Trophoblast cell (in vitro differentiated cells and primary cell): Measurements from ENCODE around the gene TOB1.
"Not testable (repeated sequence)": the region's sequence is repeated elsewhere in the genome, so short reads cannot be mapped to it uniquely, and the experiment has no call there.

Experiments used
- DNase-seq, 2 donors: peaks; one replicate each; pipeline ENCODE4 v3.0.0-alpha.2; 2016
- H2AFZ ChIP-seq: 2 replicates; pipeline ENCODE4 v1.6.1; 2013; ENCODE audit warnings: low read length, moderate library complexity, mild to moderate bottlenecking; ENCODE audit not compliant: insufficient read depth, poor library complexity
- H2AK5ac ChIP-seq: 2 replicates; pipeline ENCODE4 v1.6.1; 2013; ENCODE audit warnings: mild to moderate bottlenecking, low read length
- H2BK120ac ChIP-seq: 2 replicates; pipeline ENCODE4 v1.6.1; 2013; ENCODE audit warnings: low read length, mild to moderate bottlenecking, moderate library complexity; ENCODE audit not compliant: insufficient read depth, poor library complexity
- H2BK12ac ChIP-seq: 2 replicates; pipeline ENCODE4 v1.6.1; 2013; ENCODE audit warnings: mild to moderate bottlenecking, low read length, moderate library complexity
- H2BK5ac ChIP-seq: 2 replicates; pipeline ENCODE4 v1.6.1; 2013; ENCODE audit warnings: low read length, low read depth, moderate library complexity, mild to moderate bottlenecking; ENCODE audit not compliant: poor library complexity
- H3K14ac ChIP-seq: 2 replicates; pipeline ENCODE4 v1.6.1; 2013; ENCODE audit warnings: mild to moderate bottlenecking, low read length
- H3K18ac ChIP-seq: 2 replicates; pipeline ENCODE4 v1.6.1; 2013; ENCODE audit warnings: mild to moderate bottlenecking, low read length
- H3K23ac ChIP-seq: 2 replicates; pipeline ENCODE4 v1.6.1; 2013; ENCODE audit warnings: low read length
- H3K27ac ChIP-seq: 2 replicates; pipeline ENCODE4 v1.5.1; 2013; ENCODE audit warnings: low read depth, mild to moderate bottlenecking, inconsistent platforms, low read length, moderate library complexity
- H3K27me3 ChIP-seq: 2 replicates; pipeline ENCODE4 v1.6.1; 2013; ENCODE audit warnings: inconsistent platforms, mild to moderate bottlenecking, low read length, moderate library complexity; ENCODE audit not compliant: insufficient read depth
- H3K36me3 ChIP-seq, 2 experiments: 1 replicate in 1 of 2; 2 replicates in 1 of 2; pipeline ENCODE4 v1.6.1; 2013; ENCODE audit warnings: low read length in 2 of 2, mild to moderate bottlenecking in 2 of 2, moderate library complexity in 1 of 2; ENCODE audit not compliant: insufficient read depth in 2 of 2, control insufficient read depth in 1 of 2
- H3K4ac ChIP-seq: 2 replicates; pipeline ENCODE4 v1.6.1; 2013; ENCODE audit warnings: low read depth, mild to moderate bottlenecking, low read length, moderate library complexity
- H3K4me1 ChIP-seq, 2 experiments: 1 replicate in 1 of 2; 2 replicates in 1 of 2; pipeline ENCODE4 v1.6.1; 2013; ENCODE audit warnings: low read length in 2 of 2, mild to moderate bottlenecking in 2 of 2, moderate library complexity in 1 of 2; ENCODE audit not compliant: insufficient read depth in 2 of 2, control insufficient read depth in 1 of 2
- H3K4me2 ChIP-seq: 2 replicates; pipeline ENCODE4 v1.6.1; 2013; ENCODE audit warnings: inconsistent platforms, mild to moderate bottlenecking, low read length, moderate library complexity
- H3K4me3 ChIP-seq: 2 replicates; pipeline ENCODE4 v1.5.1; 2013; ENCODE audit warnings: mild to moderate bottlenecking, low read depth, low read length, inconsistent platforms
- H3K79me1 ChIP-seq: one replicate; pipeline ENCODE4 v1.6.1; 2013; ENCODE audit warnings: low read length
- H3K79me2 ChIP-seq: 2 replicates; pipeline ENCODE4 v1.6.1; 2013; ENCODE audit warnings: low read length, mild to moderate bottlenecking; ENCODE audit not compliant: control insufficient read depth, insufficient read depth, poor library complexity
- H3K9ac ChIP-seq: 2 replicates; pipeline ENCODE4 v1.6.1; 2013; ENCODE audit warnings: mild to moderate bottlenecking, low read length
- H3K9me3 ChIP-seq: 2 replicates; pipeline ENCODE4 v1.6.1; 2013; ENCODE audit warnings: low read depth, mild to moderate bottlenecking, control low read depth, inconsistent platforms, low read length; ENCODE audit not compliant: insufficient read depth
- H4K12ac ChIP-seq: 2 replicates; pipeline ENCODE4 v1.6.1; 2013; ENCODE audit warnings: low read depth, mild to moderate bottlenecking, low read length, moderate library complexity
- H4K8ac ChIP-seq: 2 replicates; pipeline ENCODE4 v1.6.1; 2013; ENCODE audit warnings: low read depth, mild to moderate bottlenecking, low read length, moderate library complexity
- H4K91ac ChIP-seq: one replicate; pipeline ENCODE4 v1.6.1; 2013; ENCODE audit warnings: low read depth, mild to moderate bottlenecking, low read length, moderate library complexity
- WGBS: extraction: QIAGEN DNeasy Blood & Tissue Kit; methylation state at CpG from one replicate; pipeline ENCODE4 v1.1.7; 2013; ENCODE audit warnings: missing lambda C conversion rate; ENCODE audit not compliant: insufficient read length, insufficient coverage; ENCODE audit errors: extremely low coverage; 5-methylcytosine and 5-hydroxymethylcytosine counted together

Gene TOB1

GRCh38 chr17:50879086-50879485, 12.9 kb upstream of the TOB1 start:
- no peaks in the 10 kb centered on the region for H3K36me3 ChIP-seq
- no peak overlapping the region for H2AFZ ChIP-seq
- no peak overlapping the region for H3K27ac ChIP-seq
- no peak overlapping the region for H4K8ac ChIP-seq
- H3K9ac ChIP-seq: no peak overlapping the region
- H3K18ac ChIP-seq: no peak overlapping the region
- no peak overlapping the region for H3K23ac ChIP-seq
- H3K4me2 ChIP-seq: no peak overlapping the region
- no peak overlapping the region for H4K12ac ChIP-seq
- no peaks in the 10 kb centered on the region for H3K79me1 ChIP-seq
- H3K4ac ChIP-seq: no peak overlapping the region
- H3K27me3 ChIP-seq: no peaks in the 10 kb centered on the region
- H2AK5ac ChIP-seq: no peak overlapping the region
- WGBS: no CpG with 5 or more reads among the region's 5 CpGs
- no peak overlapping the region for H2BK5ac ChIP-seq
- no peak overlapping the region for H4K91ac ChIP-seq
- no peak overlapping the region for H2BK120ac ChIP-seq
- H2BK12ac ChIP-seq: no peak overlapping the region
- peaks cover 5 to 7% of the 10 kb centered on the region in 2 experiments for H3K4me1 ChIP-seq
- H3K79me2 ChIP-seq: no peaks in the 10 kb centered on the region
- H3K9me3 ChIP-seq: no peaks in the 10 kb centered on the region
- DNase-seq: no peak
- no peak overlapping the region for H3K14ac ChIP-seq
- H3K4me3 ChIP-seq: no peak overlapping the region

- H3K79me2 ChIP-seq: no peaks in the 10 kb centered on the region
- no peak for DNase-seq
Observed at GRCh38 chr17:50877838-50878237, 11.7 kb upstream of the TOB1 start.

GRCh38 chr17:50877042-50877441, 10.9 kb upstream of the TOB1 start:
- WGBS: no CpG with 5 or more reads among the region's 9 CpGs
- not testable (repeated sequence) for H3K9me3 ChIP-seq, H3K79me2 ChIP-seq, H3K4me1 ChIP-seq, H3K36me3 ChIP-seq, H3K79me1 ChIP-seq, DNase-seq, H3K27me3 ChIP-seq, H3K4me2 ChIP-seq, H4K91ac ChIP-seq, H2BK12ac ChIP-seq, H3K9ac ChIP-seq, H4K12ac ChIP-seq, H3K4ac ChIP-seq, H3K4me3 ChIP-seq, H2AK5ac ChIP-seq, H3K18ac ChIP-seq, H3K14ac ChIP-seq, H3K27ac ChIP-seq, H3K23ac ChIP-seq, H4K8ac ChIP-seq, H2BK120ac ChIP-seq, H2BK5ac ChIP-seq, H2AFZ ChIP-seq

More at GRCh38 chr17:50877838-50878237, 11.7 kb upstream of the TOB1 start:
- Histone ChIP-seq H2BK12ac (no peak overlapping the region), H3K79me1 (no peaks in the 10 kb centered on the region), H3K9ac (no peak overlapping the region), H2AFZ (no peak overlapping the region), H3K27me3 (no peaks in the 10 kb centered on the region), H2BK120ac (no peak overlapping the region), H4K91ac (no peak overlapping the region), H3K9me3 (no peaks in the 10 kb centered on the region), H4K8ac (no peak overlapping the region), H2BK5ac (no peak overlapping the region), H3K4me2 (no peak overlapping the region), H3K23ac (no peak overlapping the region), H3K36me3 (no peaks in the 10 kb centered on the region), H3K4ac (no peak overlapping the region), H3K4me1 (peaks cover 0 to under 1% of the 10 kb centered on the region in 2 experiments), H3K14ac (no peak overlapping the region), H3K18ac (no peak overlapping the region), H2AK5ac (no peak overlapping the region), H3K27ac (no peak overlapping the region), H3K4me3 (no peak overlapping the region), H4K12ac (no peak overlapping the region)
- WGBS: no CpG with 5 or more reads among the region's 1 CpG

GRCh38 chr17:50875074-50875473, 8.9 kb upstream of the TOB1 start:
- no peaks in the 10 kb centered on the region for H3K36me3 ChIP-seq
- H2AK5ac ChIP-seq: no peak overlapping the region
- no peak overlapping the region for H3K27ac ChIP-seq
- H2BK120ac ChIP-seq: no peak overlapping the region
- no peak overlapping the region for H4K91ac ChIP-seq
- H3K4me2 ChIP-seq: no peak overlapping the region
- H3K4ac ChIP-seq: no peak overlapping the region
- DNase-seq: no peak
- no peak overlapping the region for H3K4me3 ChIP-seq
- no peak overlapping the region for H2AFZ ChIP-seq
- H3K14ac ChIP-seq: no peak overlapping the region
- H3K23ac ChIP-seq: no peak overlapping the region
- H2BK12ac ChIP-seq: no peak overlapping the region
- no peaks in the 10 kb centered on the region for H3K4me1 ChIP-seq
- H3K79me2 ChIP-seq: no peaks in the 10 kb centered on the region
- no peak overlapping the region for H3K9ac ChIP-seq
- H4K8ac ChIP-seq: no peak overlapping the region
- H3K9me3 ChIP-seq: no peaks in the 10 kb centered on the region
- no CpG with 5 or more reads among the region's 2 CpGs for WGBS
- no peak overlapping the region for H3K18ac ChIP-seq
- no peaks in the 10 kb centered on the region for H3K79me1 ChIP-seq
- H4K12ac ChIP-seq: no peak overlapping the region
- no peaks in the 10 kb centered on the region for H3K27me3 ChIP-seq
- no peak overlapping the region for H2BK5ac ChIP-seq
